Retina (tissue), 1 donor: ENCODE measurements around the gene MESP1.

Experiments
- DNase-seq: peaks from one replicate; pipeline ENCODE4 v3.0.0-alpha.2; 2016

The MESP1 gene

GRCh38 chr15:89704411-89704810 lies 46.6 kb downstream of the MESP1 start:
- no peak for DNase-seq
